Smooth muscle cell (in vitro differentiated cells): ENCODE results near the gene C4orf54. TPM values are rescaled to one million over a fixed set of nuclear protein-coding genes. Genes with fewer than 3 reads are reported as not detected.

Experiments
- DNase-seq: peaks from one replicate; lab custom pipeline; 2025; ENCODE audit not compliant: unreplicated experiment; lab: John Stamatoyannopoulos, UW
- H2AFZ ChIP-seq: fragments of 200-600 bp; sonication (generic); 2 replicates; pipeline ENCODE4 v1.6.0; 2016; ENCODE audit warnings: antibody characterized with exemption, low read depth, mild to moderate bottlenecking
- H3F3A ChIP-seq: fragments of 200-600 bp; sonication (generic); 2 replicates; pipeline ENCODE4 v1.6.0; 2017; ENCODE audit warnings: antibody characterized with exemption, low read depth
- H3K27ac ChIP-seq: fragments of 200-600 bp; sonication (generic); 2 replicates; pipeline ENCODE4 v1.5.1; 2016; ENCODE audit warnings: low read depth, mild to moderate bottlenecking
- H3K27me3 ChIP-seq: fragments of 200-600 bp; sonication (generic); 2 replicates; pipeline ENCODE4 v1.6.1; 2016; ENCODE audit warnings: low read depth, mild to moderate bottlenecking
- H3K36me3 ChIP-seq: fragments of 200-600 bp; sonication (generic); 2 replicates; pipeline ENCODE4 v1.5.1; 2016; ENCODE audit warnings: low read depth
- H3K4me1 ChIP-seq: fragments of 200-600 bp; sonication (generic); 2 replicates; pipeline ENCODE4 v1.5.1; 2016; ENCODE audit warnings: low read depth
- H3K4me2 ChIP-seq: fragments of 200-600 bp; sonication (generic); 2 replicates; pipeline ENCODE4 v1.6.0; 2016; ENCODE audit warnings: mild to moderate bottlenecking
- H3K4me3 ChIP-seq: fragments of 200-600 bp; sonication (generic); 2 replicates; pipeline ENCODE4 v1.5.1; 2016; ENCODE audit warnings: mild to moderate bottlenecking
- H3K79me2 ChIP-seq: fragments of 200-600 bp; sonication (generic); 2 replicates; pipeline ENCODE4 v1.6.0; 2016; ENCODE audit warnings: low read depth, mild to moderate bottlenecking
- H3K9ac ChIP-seq: fragments of 200-600 bp; sonication (generic); 2 replicates; pipeline ENCODE4 v1.6.0; 2016; ENCODE audit warnings: low read depth
- H3K9me3 ChIP-seq: fragments of 200-600 bp; sonication (generic); replicated peaks from 2 replicates; pipeline ENCODE4 v1.5.1; 2016; ENCODE audit warnings: low read depth
- H4K20me1 ChIP-seq: fragments of 200-600 bp; sonication (generic); 2 replicates; pipeline ENCODE4 v1.6.0; 2016; ENCODE audit warnings: low read depth
- WGBS: methylation state at CpG from one replicate; pipeline ENCODE4 v1.1.7; 2016; ENCODE audit warnings: low lambda C conversion rate; 5-methylcytosine and 5-hydroxymethylcytosine counted together
- polyA plus RNA-seq: library from polyadenylated mRNA; unstranded; fragments of >200 nt; fragmentation: Nextera tagmentation; extraction: Ambion mirVana; gene quantifications from 2 replicates; pipeline ENCODE4 v1.2.1, GENCODE V29; 2016
- total RNA-seq: library from RNA; depleted of rRNA; stranded (reverse); fragments of >200 nt; gene quantifications from 2 replicates; pipeline ENCODE4 v1.2.3, GENCODE V29; 2014
- TF ChIP-seq, protein P1 (sequence below): fragments of 200-600 bp; sonication (generic); IDR thresholded peaks from 2 replicates; pipeline ENCODE4 v1.5.1; 2017; ENCODE audit warnings: borderline replicate concordance, mild to moderate bottlenecking, antibody characterized with exemption; ENCODE audit not compliant: insufficient read depth, poor library complexity, severe bottlenecking

The C4orf54 gene
- total and polyA plus RNA-seq, 2 experiments from 2014 or later = not detected

DNA sequence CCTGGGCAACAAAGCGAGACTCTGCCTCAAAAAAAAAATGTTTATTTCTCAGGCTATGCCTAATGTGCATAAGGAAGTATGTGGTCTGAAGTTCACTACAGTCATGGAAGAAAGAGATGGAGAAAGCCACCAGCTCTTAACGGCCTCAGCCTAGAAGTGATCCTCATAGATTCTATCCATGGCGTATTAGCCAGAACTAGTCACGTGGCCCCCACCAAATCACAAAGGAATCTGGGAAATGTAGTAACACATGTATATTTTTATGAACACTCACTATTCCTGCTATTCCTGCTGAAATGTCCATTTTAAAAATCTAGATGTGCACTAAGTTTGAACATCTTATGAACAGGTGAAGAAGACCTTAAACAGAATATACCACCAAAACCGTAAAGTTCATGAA lies 49.2 kb downstream of the C4orf54 start:
- no peaks in the 10 kb centered on the region for H3K36me3 ChIP-seq
- WGBS = 92% methylated on average over 5 of the region's 5 CpGs
- no peak overlapping the region for H3K27ac ChIP-seq
- no peak overlapping the region for H3K9ac ChIP-seq
- H3K79me2 ChIP-seq = no peaks in the 10 kb centered on the region
- H3K27me3 ChIP-seq = no peaks in the 10 kb centered on the region
- H4K20me1 ChIP-seq = no peaks in the 10 kb centered on the region
- H3F3A ChIP-seq = no peaks in the 10 kb centered on the region
- DNase-seq = no peak
- H2AFZ ChIP-seq = no peak overlapping the region
- TF ChIP-seq, protein P1, sequence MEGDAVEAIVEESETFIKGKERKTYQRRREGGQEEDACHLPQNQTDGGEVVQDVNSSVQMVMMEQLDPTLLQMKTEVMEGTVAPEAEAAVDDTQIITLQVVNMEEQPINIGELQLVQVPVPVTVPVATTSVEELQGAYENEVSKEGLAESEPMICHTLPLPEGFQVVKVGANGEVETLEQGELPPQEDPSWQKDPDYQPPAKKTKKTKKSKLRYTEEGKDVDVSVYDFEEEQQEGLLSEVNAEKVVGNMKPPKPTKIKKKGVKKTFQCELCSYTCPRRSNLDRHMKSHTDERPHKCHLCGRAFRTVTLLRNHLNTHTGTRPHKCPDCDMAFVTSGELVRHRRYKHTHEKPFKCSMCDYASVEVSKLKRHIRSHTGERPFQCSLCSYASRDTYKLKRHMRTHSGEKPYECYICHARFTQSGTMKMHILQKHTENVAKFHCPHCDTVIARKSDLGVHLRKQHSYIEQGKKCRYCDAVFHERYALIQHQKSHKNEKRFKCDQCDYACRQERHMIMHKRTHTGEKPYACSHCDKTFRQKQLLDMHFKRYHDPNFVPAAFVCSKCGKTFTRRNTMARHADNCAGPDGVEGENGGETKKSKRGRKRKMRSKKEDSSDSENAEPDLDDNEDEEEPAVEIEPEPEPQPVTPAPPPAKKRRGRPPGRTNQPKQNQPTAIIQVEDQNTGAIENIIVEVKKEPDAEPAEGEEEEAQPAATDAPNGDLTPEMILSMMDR = no peak
- H3K4me3 ChIP-seq = no peak overlapping the region
- no peaks in the 10 kb centered on the region for H3K9me3 ChIP-seq
- no peaks in the 10 kb centered on the region for H3K4me1 ChIP-seq
- no peak overlapping the region for H3K4me2 ChIP-seq

Other genes with a start within 250 kb of the C4orf54 start
- gene ADH7, start 222.5 kb downstream of the C4orf54 start, total RNA-seq = not detected in 2 replicates
- gene ADH7, start 222.5 kb downstream of the C4orf54 start, polyA plus RNA-seq = not detected in 2 replicates
- gene C4orf17, start 146.8 kb downstream of the C4orf54 start, total RNA-seq = not detected in 2 replicates
- gene C4orf17, start 146.8 kb downstream of the C4orf54 start, polyA plus RNA-seq = not detected in 2 replicates
- 4.6 and 7.3 TPM in 2 replicates for gene TRMT10A, start 93.8 kb downstream of the C4orf54 start, total RNA-seq
- 1.7 and 4.0 TPM in 2 replicates for gene TRMT10A, start 93.8 kb downstream of the C4orf54 start, polyA plus RNA-seq
- 0.13 and 0.31 TPM in 2 replicates for gene MTTP, start 83.0 kb downstream of the C4orf54 start, total RNA-seq
- 0.05 TPM in 1 of 2 replicates, not detected in the other for gene MTTP, start 83.0 kb downstream of the C4orf54 start, polyA plus RNA-seq
- 7.9 and 9.8 TPM in 2 replicates for gene DAPP1, start 159.0 kb upstream of the C4orf54 start, total RNA-seq
- 1.0 and 4.8 TPM in 2 replicates for gene DAPP1, start 159.0 kb upstream of the C4orf54 start, polyA plus RNA-seq
- 95.2 and 112 TPM in 2 replicates for gene LAMTOR3, start 236.6 kb upstream of the C4orf54 start, total RNA-seq
- gene LAMTOR3, start 236.6 kb upstream of the C4orf54 start, polyA plus RNA-seq = 58.3 and 68.9 TPM in 2 replicates